Endothelial cell of hepatic sinusoid (primary cell): ENCODE measurements around the gene TRMT112.

Source experiments
- in situ Hi-C: cut with HindIII; loops from 2 replicates; pipeline ENCODE4 v1.10.0; 2017; ENCODE audit warnings: low sequenced_read_pairs

The TRMT112 gene

GRCh38 chr11:64296830-64297698, 20.3 kb downstream of the TRMT112 start:
- in situ Hi-C loops: no loop called here

GRCh38 chr11:64296236-64296635, 21.1 kb downstream of the TRMT112 start:
- in situ Hi-C loops: no loop called here

- in situ Hi-C loops: no loop called here
Observed at GRCh38 chr11:64295760-64296159, 21.6 kb downstream of the TRMT112 start.

- in situ Hi-C loops: no loop called here
Observed at GRCh38 chr11:64294774-64295173, 22.6 kb downstream of the TRMT112 start.

- in situ Hi-C loops: no loop called here
Observed at GRCh38 chr11:64292460-64293254, 24.7 kb downstream of the TRMT112 start.

GRCh38 chr11:64291752-64292459, 25.5 kb downstream of the TRMT112 start:
- in situ Hi-C loops: no loop called here

GRCh38 chr11:64291262-64291751, 26.1 kb downstream of the TRMT112 start, which contains the start of gene KCNK4:
Gene KCNK4, plus strand, starts transcription at chr11:64291302. Its CDS starts 1,717 bp downstream, at chr11:64293019.
- in situ Hi-C loops: no loop called here

- in situ Hi-C loops: no loop called here
Observed at GRCh38 chr11:64290352-64291261, 26.8 kb downstream of the TRMT112 start.

GRCh38 chr11:64289002-64289564, 28.3 kb downstream of the TRMT112 start:
- in situ Hi-C loops: no loop called here

- in situ Hi-C loops: no loop called here
Observed at GRCh38 chr11:64288353-64288750, 29.0 kb downstream of the TRMT112 start.

GRCh38 chr11:64287676-64288352, 29.5 kb downstream of the TRMT112 start:
- in situ Hi-C loops: no loop called here

- in situ Hi-C loops: no loop called here
Observed at GRCh38 chr11:64286801-64287159, 30.6 kb downstream of the TRMT112 start.

GRCh38 chr11:64285885-64286800, 31.2 kb downstream of the TRMT112 start:
- in situ Hi-C loops: no loop called here

- in situ Hi-C loops: no loop called here
Observed at GRCh38 chr11:64284962-64285884, 32.1 kb downstream of the TRMT112 start, which contains the start of gene GPR137. Gene GPR137, plus strand, starts transcription at chr11:64285848. Its CDS starts 677 bp downstream, at chr11:64286525.

- in situ Hi-C loops: no loop called here
Observed at GRCh38 chr11:64284048-64284961, 33.1 kb downstream of the TRMT112 start, which contains the start of gene BAD. Gene BAD, minus strand, starts transcription at chr11:64284665. Its CDS starts 297 bp downstream, at chr11:64284368.

- in situ Hi-C loops: no loop called here
Observed at GRCh38 chr11:64283092-64283491, 34.3 kb downstream of the TRMT112 start.
